HG02678 (cell line): ENCODE measurements around the gene SELENON.

Experiments used
- ATAC-seq: cut with Tn5 transposase; IDR thresholded peaks from one replicate; pipeline ENCODE4 v1.9.1; 2021; ENCODE audit warnings: mild to moderate bottlenecking, moderate library complexity; ENCODE audit not compliant: unreplicated experiment

The SELENON gene

GRCh38 chr1:25769625-25770383 is 30.2 kb upstream of the SELENON start:
- no peak for ATAC-seq

GRCh38 chr1:25770541-25771220 is 29.3 kb upstream of the SELENON start:
- ATAC-seq = no peak

GRCh38 chr1:25771221-25772114 is 28.5 kb upstream of the SELENON start:
- no peak for ATAC-seq

GRCh38 chr1:25772164-25772563 is 27.8 kb upstream of the SELENON start:
- no peak for ATAC-seq

- ATAC-seq = no peak
These were observed 27.2 kb upstream of the SELENON start for GRCh38 chr1:25772692-25773245.

GRCh38 chr1:25773441-25774125 is 26.4 kb upstream of the SELENON start:
- no peak for ATAC-seq

- no peak for ATAC-seq
These were observed 25.7 kb upstream of the SELENON start for GRCh38 chr1:25774206-25774803.

GRCh38 chr1:25774921-25775771 is 24.8 kb upstream of the SELENON start:
- ATAC-seq = peak; percentile 64

GRCh38 chr1:25779388-25779787 is 20.6 kb upstream of the SELENON start:
- ATAC-seq = no peak

- no peak for ATAC-seq
These were observed 20.1 kb upstream of the SELENON start for GRCh38 chr1:25779894-25780293.

- no peak for ATAC-seq
These were observed 19.5 kb upstream of the SELENON start for GRCh38 chr1:25780318-25781129.

GRCh38 chr1:25781130-25781433 is 18.9 kb upstream of the SELENON start:
- ATAC-seq = no peak

GRCh38 chr1:25782608-25783201 is 17.3 kb upstream of the SELENON start:
- no peak for ATAC-seq

- ATAC-seq = no peak
These were observed 15.4 kb upstream of the SELENON start for GRCh38 chr1:25784575-25785051.

GRCh38 chr1:25785333-25786067 is 14.5 kb upstream of the SELENON start:
- no peak for ATAC-seq

GRCh38 chr1:25786887-25787759 is 12.9 kb upstream of the SELENON start:
- ATAC-seq = no peak
